ENCODE results near the gene HSD11B2.

- TF ChIP-seq, protein P1, sequence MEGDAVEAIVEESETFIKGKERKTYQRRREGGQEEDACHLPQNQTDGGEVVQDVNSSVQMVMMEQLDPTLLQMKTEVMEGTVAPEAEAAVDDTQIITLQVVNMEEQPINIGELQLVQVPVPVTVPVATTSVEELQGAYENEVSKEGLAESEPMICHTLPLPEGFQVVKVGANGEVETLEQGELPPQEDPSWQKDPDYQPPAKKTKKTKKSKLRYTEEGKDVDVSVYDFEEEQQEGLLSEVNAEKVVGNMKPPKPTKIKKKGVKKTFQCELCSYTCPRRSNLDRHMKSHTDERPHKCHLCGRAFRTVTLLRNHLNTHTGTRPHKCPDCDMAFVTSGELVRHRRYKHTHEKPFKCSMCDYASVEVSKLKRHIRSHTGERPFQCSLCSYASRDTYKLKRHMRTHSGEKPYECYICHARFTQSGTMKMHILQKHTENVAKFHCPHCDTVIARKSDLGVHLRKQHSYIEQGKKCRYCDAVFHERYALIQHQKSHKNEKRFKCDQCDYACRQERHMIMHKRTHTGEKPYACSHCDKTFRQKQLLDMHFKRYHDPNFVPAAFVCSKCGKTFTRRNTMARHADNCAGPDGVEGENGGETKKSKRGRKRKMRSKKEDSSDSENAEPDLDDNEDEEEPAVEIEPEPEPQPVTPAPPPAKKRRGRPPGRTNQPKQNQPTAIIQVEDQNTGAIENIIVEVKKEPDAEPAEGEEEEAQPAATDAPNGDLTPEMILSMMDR (IDR thresholded peaks at IDR 0.05), result no peak
- TF ChIP-seq POLR2A (IDR thresholded peaks at IDR 0.05), result no peak
Observed at GRCh38 chr16:67483150-67483549, 52.2 kb downstream of the HSD11B2 start, which contains the start of gene AGRP.
